Measurements from ENCODE around the gene MIEN1.
A peak's percentile ranks its signal among the peaks of the same experiment; 100 is the strongest.
"Not testable (repeated sequence)": the region's sequence is repeated elsewhere in the genome, so short reads cannot be mapped to it uniquely, and the experiment has no call there.

Gene MIEN1

GRCh38 chr17:39739885-39740356 lies 9.6 kb upstream of the MIEN1 start:
- DNase-seq, result no peak

GRCh38 chr17:39738983-39739884 lies 8.9 kb upstream of the MIEN1 start:
- DNase-seq, result peak in 1 of 4 experiments; percentile 10

GRCh38 chr17:39738568-39738901 lies 8.2 kb upstream of the MIEN1 start:
- no peak for DNase-seq

- peak in 2 of 4 experiments; percentile 10 to 32 for DNase-seq
These were observed 7.6 kb upstream of the MIEN1 start, which contains the start of gene GRB7 for GRCh38 chr17:39737760-39738567. TSS of gene GRB7 (plus strand) at chr17:39737938. CDS start at chr17:39742302, 4,364 bp downstream.

- DNase-seq, result no peak
These were observed 7.0 kb upstream of the MIEN1 start for GRCh38 chr17:39737206-39737759.

GRCh38 chr17:39736319-39737165 lies 6.2 kb upstream of the MIEN1 start:
- DNase-seq, result no peak

- no peak for DNase-seq
These were observed 5.5 kb upstream of the MIEN1 start for GRCh38 chr17:39735882-39736281.

- no peak for DNase-seq
These were observed 2.3 kb upstream of the MIEN1 start for GRCh38 chr17:39732586-39732985.

GRCh38 chr17:39729280-39729851 lies 966 bp downstream of the MIEN1 start:
- DNase-seq, result no peak

- DNase-seq, result no peak
These were observed 2.8 kb downstream of the MIEN1 start for GRCh38 chr17:39727556-39727955.

- DNase-seq, result no peak
These were observed 3.7 kb downstream of the MIEN1 start for GRCh38 chr17:39726617-39727016.

GRCh38 chr17:39725923-39726322 lies 4.4 kb downstream of the MIEN1 start:
- not testable (repeated sequence) for DNase-seq

GRCh38 chr17:39724731-39725130 lies 5.6 kb downstream of the MIEN1 start:
- DNase-seq, result no peak

GRCh38 chr17:39722965-39723848 lies 7.1 kb downstream of the MIEN1 start:
- DNase-seq, result no peak

GRCh38 chr17:39722104-39722503 lies 8.2 kb downstream of the MIEN1 start:
- no peak for DNase-seq

GRCh38 chr17:39719563-39720355 lies 10.6 kb downstream of the MIEN1 start:
- no peak for DNase-seq

- no peak for DNase-seq
These were observed 12.7 kb downstream of the MIEN1 start for GRCh38 chr17:39717660-39718059.

- no peak for DNase-seq
These were observed 13.3 kb downstream of the MIEN1 start for GRCh38 chr17:39716879-39717536.

GRCh38 chr17:39716073-39716818 lies 14.1 kb downstream of the MIEN1 start:
- DNase-seq, result no peak

All from suppressor macrophage (primary cell).